Germinal center (tissue), 1 donor: Measurements from ENCODE around the gene PPP2R2D.
"Not testable (repeated sequence)": the region's sequence is repeated elsewhere in the genome, so short reads cannot be mapped to it uniquely, and the experiment has no call there.

Experiments
- DNase-seq: peaks from one replicate; pipeline ENCODE4 v3.0.0; 2012; ENCODE audit warnings: mixed read lengths, low spot score

PPP2R2D gene

DNA sequence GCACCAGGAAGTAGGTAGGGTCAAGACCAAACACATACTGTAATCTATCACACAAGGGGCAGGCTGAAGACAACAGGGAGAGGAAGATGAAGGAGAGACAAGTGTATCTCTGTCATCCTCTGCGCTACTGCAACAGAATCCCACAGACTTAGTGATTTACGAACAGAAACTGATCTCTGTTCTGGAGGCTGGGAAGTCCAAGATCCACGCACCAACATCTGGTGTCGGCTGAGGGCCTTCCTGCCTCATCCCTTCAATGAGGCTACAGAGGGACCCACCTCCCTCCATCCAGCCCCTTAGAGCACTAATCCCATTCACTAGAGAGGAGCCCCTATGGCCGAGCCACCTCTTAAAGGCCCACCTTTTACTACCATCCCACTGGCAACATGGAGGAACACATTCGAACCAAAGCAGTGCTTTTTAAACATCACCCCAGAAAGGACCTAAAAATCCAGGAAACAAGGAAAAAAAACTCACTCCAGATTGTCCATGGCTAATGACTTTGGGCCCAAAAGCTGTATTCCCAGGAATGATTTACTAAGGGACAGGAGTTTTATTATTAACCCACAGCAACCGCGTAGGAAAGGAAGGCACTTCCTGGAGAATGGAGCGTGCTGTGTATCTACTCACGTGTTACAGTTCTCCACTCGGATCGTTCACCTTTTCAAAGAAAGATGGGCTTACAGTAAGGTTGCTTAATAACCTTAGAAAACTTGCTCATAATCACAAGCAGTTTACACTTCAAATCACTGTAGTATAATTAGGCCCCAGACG, 76.7 kb downstream of the PPP2R2D start:
- no peak for DNase-seq

DNA sequence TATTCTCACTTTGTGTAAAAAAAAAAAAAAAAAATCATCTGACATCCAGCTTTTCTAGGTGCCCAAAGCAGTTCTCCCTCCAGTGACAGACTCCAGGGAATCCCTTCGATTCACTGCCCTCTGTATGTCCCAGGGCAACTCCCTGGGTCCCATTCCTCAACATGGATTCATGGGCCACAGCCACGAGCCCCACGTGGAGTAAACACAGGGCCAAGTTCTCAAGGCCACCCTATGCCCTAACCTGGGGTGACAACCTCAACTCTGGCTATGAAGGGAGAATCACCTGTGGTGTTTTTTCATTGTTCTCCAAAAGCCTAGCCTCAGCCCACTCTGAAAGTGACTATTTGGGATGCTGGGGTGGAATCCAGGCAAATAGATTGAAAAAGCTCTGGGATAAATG, 77.6 kb downstream of the PPP2R2D start:
- DNase-seq, result no peak

DNA sequence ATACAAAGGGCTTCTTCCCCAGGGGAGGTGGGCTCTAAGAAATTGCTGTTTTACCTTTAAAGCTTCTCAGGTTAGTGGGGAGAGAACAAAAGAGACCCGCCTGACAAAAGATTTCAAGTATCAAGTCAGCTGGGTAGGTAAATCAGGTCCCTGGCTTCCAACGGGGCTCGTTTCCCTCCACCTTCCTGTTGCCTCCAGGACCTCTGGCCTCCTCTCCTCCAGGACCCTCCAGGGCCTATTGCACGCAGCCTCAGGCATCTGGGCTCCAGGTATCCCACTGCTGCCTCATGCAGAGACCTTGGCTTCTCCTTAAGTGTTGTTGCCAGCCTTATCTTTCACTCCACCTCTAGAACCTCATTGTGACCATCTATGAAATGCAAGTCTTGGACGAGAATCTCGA, 78.0 kb downstream of the PPP2R2D start:
- DNase-seq, result no peak

DNA sequence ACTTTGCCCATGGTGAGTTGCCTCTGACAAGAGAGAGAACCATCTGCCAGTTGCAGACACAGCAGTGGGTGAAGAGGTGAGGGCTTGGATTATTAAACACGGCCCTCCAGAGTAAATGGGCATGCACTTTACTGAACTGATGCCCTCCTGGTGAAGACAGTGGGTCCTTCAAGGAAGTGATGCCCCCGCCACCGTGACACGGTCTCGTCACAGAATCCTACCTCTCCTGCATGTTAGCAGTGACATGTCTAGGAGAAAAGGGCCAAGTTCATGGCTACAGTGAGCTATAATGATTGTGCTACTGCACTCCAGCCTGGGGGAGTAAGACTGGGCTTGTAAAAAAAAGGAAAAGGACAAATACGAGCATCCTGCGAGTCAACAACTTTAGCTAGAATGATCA, 78.5 kb downstream of the PPP2R2D start:
- DNase-seq, result no peak

DNA sequence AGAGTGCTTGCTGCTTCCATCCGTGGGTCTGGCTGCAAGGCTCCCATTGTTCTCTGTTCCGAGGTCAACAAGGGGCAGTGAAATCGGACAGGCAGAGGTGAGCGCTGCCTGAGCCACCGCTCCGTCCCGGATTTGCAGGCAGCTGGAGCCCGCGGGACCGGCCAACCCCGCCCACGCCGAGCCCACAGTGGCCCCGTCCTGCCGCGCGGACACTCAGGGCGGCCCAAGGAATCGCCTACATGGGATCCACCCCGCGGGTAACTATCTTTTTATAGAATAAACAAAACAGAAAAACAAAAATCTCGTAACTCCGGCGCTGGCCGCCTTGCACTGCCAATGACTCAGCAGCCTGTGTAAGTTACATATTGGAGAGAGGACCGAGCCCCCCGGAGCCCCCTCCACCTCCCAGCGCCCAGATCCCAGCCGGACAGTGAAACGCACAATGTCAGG, 79.0 kb downstream of the PPP2R2D start:
- DNase-seq, result no peak

DNA sequence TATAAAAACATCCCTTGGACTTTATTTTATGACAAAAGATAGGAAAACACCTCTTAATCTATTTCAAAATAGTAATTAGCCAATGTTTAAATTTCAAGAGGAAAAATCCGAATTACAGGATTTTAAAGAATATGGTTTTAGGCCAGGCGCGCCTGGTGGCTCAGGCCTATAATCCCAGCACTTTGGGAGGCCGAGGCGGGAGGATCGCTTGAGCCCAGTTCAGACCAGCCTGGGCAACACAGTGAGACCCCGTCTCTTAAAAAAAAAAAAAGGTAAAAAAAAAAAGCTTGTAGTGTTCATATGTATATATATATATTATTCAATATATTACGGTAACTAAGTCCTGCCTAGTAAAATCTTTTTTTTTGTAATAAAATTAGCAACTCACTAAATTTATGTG, 79.5 kb downstream of the PPP2R2D start:
- DNase-seq, result no peak

DNA sequence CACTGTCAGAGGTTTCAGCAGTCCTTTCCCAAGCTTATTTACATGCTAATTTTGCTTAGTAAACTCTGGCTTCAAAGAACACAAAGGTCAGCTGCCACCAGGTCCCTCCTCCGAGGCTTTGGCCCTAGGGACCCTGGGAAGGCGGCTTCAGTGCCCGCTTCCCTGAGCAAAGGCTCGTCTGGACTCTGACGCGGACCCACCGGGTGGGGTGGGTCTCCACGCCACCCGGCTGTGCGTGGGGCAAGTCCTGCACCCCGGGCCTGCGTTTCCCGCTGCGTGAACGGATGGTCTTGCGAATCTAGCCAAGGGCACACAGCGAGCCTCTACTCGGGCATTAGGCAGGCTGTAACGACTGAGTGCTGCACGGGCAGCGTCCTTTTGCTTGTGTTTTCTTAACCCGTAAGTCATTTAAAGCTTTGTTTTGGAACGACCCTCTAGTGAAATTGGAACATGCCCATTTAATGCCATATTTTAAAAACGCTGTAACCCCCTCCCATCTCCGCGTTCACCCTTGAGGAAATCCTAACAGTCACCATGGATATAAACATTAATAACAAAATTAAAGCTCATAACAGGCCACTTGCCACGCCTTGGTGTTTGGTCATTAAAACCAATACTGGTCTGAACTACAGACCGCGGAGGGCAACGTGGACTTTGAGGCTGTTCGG, 80.1 kb downstream of the PPP2R2D start:
- DNase-seq, result no peak

DNA sequence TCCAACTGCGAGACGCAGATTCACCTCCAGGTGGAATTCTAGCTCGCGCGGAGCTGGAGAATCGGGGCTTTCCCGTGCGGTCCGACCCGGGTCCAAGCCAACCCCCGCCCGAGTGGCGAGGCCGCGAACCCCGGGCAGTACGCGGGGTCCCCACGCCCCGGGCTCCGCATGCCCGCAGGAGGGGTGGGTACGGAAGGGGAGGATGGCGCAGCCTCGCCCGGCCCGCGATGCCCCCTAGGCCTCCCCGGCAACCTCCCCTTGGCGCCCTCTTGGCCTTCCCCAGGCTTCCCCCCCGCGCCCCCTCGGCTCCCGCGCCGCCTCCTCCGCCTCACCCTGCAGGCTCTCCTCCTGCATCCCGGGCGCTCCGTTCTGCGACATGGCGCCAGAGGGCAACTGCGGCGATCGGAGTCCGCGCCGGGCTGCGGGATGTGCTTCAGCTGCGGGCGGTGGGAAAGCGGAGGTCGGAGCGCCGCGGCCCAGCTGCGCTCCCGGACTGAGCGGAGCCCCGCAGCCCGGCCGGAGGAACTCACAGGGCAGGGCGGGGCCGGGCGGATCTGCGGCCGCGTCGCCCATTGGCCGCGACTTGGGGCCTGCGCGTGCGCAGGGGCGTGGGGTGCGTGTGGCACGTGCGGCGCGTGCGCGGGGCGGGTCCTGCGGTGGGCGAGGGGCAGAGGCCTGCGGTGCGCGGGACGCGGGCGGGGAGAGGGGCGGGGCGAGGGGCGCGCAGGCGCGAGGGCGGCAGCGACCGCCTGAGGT, 80.8 kb downstream of the PPP2R2D start, which contains the start of gene BNIP3:
Gene BNIP3 (minus strand): TSS at position 495 of the 756 bp plus-strand sequence. CDS start 117 bp downstream, at position 378.
- peak; percentile 98 for DNase-seq

DNA sequence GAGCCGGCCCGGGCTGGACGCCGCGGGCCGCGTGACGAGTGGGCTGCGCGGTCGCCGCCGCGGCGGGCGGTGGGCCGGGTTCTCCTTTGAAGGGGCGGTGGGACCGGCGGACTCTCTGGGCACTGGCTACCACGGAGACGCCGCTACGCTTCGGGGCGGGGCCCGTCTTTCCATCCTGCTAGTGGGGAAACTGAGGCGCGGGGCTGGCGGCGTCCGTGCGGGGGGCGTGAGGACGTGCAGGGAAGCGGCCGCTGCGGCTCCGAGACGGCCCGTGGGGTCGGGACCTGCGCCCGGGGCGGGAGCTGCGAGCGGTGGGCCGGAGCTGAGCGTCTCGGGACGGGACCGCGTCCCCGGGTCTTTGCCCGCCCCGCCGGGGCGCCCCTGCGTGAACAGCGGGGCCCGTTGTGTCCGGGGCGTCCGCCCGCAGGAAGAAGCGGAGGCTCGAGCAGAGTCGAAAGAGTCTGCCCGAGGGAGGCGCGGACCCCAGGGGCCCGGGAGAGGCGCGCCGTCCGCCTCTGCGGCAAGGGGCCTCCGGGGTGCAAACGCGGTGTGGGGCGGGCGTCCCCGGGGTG, 81.5 kb downstream of the PPP2R2D start:
- DNase-seq, result peak; percentile 48

DNA sequence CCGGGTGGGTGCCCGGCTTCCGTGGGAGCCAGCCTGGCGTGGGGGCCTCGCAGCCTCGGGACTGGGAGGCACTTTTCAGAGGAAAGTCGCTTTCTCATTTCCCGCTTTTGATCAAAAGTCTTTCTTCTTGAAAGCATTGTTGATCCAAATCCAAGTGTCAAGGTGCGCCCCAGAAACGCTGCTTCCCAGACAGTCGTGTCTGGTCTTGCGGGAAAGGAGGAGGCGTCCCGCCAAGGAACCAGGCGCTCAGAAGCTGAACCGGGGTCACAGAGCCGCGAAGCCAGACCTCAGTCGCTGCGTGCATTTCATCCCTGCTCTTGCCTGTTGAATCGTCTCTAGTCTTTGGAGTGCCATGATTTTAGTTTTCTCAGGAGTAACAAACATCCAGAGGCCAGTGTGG, 82.0 kb downstream of the PPP2R2D start:
- no peak for DNase-seq

DNA sequence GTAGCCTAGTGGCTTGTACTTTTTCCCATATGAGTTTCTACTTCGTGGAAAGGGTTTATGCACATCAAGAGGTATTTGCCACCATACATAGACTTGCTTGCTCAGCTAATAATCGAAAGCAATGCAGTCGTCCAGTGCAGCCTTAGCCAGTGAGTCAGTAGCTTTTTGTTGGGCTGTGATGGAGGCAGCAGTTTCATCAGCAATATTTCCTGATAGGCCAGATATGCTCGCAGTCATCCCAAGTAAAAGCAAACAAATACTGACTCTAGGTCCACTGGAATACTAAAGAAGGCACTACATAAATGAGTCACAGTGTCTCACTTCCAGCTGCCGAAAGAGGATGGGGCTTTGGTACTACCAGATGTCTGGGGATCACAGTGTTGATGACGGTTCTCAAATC, 83.0 kb downstream of the PPP2R2D start:
- DNase-seq, result no peak

DNA sequence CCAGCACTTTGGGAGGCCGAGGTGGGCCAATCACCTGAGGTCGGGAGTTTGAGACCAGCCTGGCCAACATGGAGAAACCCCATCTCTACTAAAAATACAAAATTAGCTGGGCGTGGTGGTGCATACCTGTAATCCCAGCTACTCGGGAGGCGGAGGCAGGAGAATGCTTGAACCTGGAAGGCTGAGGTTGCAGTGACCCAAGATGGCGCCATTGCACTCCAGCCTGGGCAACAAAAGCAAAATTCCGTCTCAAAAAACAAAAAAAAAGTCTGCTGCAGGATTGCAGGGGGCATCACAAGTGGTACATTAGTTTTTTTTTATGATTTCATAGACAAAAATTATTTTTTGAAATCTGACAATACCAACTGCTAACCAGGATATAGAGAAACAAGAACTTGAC, 86.0 kb downstream of the PPP2R2D start:
- not testable (repeated sequence) for DNase-seq

DNA sequence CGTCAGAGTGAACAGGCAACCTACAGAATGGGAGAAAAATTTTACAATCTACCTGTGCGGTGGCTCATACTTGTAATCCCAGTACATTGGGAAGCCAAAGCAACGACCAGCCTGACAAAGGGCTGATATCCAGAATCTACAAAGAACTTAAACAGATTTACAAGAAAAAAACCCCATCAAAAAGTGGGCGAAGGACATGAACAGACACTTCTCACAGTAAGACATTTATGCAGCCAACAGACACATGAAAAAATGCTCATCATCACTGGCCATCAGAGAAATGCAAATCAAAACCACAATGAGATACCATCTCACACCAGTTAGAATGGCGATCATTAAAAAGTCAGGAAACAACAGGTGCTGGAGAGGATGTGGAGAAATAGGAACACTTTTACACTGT, 86.5 kb downstream of the PPP2R2D start:
- DNase-seq, result not testable (repeated sequence)

DNA sequence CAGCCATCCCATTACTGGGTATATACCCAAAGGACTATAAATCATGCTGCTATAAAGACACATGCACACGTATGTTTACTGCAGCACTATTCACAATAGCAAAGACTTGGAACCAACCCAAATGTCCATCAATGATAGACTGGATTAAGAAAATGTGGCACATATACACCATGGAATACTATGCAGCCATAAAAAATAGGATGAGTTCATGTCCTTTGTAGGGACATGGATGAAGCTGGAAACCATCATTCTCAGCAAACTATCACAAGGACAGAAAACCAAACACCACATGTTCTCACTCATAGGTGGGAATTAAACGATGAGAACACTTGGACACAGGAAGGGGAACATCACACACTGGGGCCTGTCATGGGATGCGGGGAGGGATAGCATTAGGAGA, 87.0 kb downstream of the PPP2R2D start:
- not testable (repeated sequence) for DNase-seq

DNA sequence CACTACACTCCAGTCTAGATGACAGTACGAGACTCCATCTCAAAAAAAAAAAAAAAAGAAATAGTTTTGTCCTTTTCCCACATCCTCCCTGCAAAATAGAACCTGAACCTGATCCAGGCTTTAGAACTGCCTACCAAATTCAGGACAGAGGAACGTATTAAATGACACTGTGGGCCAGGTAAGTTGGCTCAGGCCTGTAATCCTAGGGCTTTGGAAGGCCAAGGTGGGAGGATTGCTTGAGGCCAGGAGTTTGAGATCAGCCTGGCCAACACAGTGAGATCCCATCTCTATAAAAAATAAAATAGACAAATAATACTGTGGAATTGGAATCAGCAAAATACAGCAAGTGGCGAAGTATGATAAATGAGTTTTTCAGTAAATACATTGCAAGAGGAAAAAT, 90.9 kb downstream of the PPP2R2D start:
- no peak for DNase-seq

DNA sequence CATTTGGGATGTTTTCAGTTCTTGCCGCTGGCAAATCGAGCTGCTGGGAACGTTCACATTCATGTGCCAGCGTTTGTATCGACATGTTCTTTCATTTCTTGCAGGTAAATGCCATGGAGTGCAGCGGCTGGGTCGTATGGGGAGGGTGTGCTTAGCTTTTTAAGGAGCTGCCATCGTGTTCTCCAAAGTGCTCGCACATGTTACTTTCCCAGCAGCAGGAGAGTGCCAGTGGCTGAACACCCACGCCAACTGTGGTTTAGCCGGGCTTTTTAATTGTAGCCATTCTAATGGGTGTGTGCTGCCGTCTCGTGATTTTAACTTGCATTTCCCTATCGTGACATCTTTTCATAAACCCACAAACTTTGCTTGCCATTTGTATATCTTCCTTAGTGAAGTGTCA, 92.5 kb downstream of the PPP2R2D start:
- no peak for DNase-seq

DNA sequence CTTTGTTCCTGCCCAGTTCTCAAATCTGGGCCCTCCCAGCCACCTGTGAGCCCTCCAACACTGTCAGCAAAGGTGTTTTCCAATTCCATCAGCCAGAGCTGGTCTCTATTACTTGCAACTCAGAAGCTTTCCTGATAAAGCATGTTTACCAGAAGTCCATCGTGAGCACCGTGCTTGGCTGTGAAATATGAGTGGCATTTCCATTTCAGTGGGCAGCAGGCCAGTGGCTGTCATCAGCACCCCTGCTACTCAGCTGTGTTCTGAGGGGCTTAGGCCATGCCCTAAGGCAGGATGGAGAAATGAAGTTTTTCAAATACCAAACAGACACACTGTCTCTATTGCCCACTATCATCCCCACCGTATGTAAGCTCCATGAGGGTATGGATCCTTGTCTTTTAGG, 93.6 kb downstream of the PPP2R2D start:
- no peak for DNase-seq

DNA sequence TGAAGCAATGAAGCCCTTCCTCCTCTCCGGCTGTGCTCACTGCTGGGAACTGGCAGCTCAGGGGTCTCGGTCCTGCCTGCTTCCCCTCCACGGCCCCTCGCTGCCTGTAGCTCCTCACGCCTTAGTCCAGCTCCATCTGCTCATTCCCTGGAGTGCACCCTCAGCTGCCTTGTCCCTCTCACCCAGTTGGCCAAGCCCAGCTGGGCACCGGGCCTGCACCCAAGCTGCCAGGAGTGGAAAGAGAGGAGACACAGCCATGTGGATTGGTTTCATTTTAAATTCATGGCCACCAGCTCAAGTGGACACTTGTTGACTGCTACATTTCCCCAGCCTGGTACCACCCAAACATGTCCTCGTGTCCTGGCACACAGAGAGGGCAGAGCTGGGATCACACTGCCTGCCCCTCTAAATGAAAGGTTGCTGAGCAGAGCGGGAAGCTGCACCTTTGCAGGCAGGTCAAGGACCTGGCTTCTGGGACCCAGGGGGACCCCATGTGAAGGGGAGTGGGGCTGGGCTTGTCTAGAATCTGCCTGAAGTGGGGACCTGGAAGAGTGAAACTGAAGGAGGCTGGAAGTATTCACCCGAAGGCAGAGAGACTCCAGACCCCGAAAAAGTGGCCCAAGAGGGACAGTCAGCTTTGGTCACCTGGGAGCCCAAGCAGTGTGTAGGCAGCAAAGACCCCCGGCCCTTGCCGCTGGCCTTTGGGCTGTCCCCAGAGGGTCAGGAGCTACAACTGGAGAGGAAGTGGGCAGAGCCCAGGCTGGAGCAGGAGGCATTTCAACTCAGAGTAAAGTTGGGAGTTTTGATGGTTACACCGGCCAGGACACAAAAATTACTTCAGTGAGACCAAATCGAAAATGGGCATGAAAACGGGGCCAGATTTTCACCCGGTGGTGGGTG, 95.9 kb downstream of the PPP2R2D start:
- no peak for DNase-seq

DNA sequence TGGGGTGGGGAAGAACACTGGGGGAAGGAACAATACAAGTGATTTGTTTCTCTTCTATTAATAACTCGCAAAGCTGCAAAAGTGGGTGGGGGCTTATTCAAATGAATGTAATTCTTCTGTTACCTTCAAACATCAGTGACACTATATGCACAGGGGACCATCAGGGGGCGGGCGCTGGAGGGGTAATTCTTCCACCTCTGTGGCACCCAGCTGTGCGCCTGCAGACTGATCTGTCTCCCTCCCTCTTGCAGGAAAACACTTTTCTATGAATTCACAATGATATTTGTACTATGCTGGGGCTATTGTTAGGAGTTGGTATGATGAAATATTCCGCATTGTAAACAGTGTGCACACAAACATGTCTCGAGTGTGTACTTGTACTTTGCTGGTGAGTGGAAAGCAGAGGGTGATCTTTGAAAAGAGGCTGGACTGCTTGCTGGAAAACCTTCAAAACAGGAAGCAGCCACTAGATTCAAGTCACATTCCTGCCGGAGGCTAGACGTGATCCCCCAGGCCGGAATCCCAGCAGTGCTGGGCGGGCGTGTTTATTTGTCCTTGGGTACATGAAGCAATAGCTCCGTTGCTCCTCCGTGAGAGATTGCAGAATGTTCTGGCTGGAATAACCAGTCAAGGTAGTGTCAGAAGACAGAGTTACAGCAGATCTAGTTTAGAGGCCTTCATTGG, 96.7 kb downstream of the PPP2R2D start:
- DNase-seq, result no peak

DNA sequence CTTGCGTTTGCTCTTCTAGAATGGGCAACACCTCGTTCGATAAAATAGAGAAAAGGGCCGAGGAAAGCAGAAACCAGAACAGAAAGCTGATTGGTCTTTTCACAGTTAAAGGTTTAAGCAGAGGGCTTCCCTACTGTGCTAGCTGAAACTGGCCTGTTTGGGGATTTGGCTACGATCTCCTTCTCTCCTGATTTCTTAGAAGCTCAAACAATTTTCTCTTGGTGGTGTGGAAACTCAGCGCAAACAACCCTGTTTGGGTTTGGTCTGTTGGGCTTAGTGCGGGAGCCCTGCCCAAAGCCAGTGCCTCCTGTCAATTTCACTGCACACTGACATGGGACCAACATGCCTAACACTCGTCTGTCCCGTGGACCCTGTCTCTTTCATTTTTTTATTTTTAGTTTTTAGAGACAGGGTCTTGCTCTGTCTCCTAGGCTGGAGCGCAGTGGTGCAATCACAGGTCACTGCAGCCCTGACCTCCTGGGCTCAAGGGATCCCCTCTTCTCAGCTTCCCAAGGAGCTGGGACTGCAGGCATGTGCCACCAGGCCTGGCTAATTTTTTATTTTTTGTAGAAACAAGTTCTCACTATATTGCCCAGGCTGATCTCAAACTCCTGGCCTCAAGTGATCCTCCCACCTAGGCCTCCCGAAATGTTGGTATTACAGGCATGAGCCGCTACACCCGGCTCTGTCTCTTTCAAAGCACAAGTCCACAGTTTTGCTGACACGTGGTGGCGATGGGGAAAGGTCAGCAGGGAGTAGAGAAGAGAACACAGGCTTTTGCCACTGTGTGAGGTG, 97.4 kb downstream of the PPP2R2D start:
- no peak for DNase-seq
